Inflammatory macrophage treated with lipopolysaccharide for 4 hours (primary cell): Measurements from ENCODE around the gene EML3.
"Not testable (repeated sequence)": the region's sequence is repeated elsewhere in the genome, so short reads cannot be mapped to it uniquely, and the experiment has no call there.

ENCODE experiments used
- DNase-seq: peaks from one replicate; pipeline ENCODE4 v3.0.0-alpha.2; 2020

The EML3 gene

DNA sequence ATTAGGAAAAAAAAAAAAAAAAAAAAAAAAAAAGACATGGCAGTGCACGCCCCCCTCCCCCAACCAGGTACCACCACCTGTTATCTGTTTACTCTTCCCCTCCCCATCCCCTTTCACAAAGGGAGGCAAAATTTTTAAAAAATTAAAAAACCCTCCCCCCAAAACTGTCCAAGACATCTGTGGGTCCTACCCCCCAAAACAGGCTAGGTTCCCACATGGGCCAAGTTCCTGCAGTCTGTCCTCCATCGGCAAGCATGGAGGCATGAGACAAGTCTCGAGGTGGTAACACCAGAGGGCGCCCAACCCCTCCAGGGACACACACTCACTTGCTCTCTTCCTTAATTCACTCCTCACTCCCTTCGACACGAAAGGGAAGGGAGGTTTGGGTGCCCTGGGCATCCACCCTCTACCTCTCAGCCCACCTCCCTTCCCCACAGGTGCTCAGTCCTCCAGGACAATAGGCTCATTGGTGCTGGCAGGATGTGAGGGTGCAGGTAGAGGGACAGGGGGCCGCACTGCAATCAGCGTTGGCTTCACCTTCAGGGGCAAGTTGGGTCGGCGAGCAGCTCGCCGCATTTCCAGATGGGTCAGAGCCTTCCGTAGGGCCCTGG lies 19.0 kb downstream of the EML3 start:
- peak; percentile 83 for DNase-seq

GRCh38 chr11:62592989-62593421 lies 19.6 kb downstream of the EML3 start:
- no peak for DNase-seq

- DNase-seq = no peak
These were observed 20.3 kb downstream of the EML3 start for GRCh38 chr11:62592146-62592815.

DNA sequence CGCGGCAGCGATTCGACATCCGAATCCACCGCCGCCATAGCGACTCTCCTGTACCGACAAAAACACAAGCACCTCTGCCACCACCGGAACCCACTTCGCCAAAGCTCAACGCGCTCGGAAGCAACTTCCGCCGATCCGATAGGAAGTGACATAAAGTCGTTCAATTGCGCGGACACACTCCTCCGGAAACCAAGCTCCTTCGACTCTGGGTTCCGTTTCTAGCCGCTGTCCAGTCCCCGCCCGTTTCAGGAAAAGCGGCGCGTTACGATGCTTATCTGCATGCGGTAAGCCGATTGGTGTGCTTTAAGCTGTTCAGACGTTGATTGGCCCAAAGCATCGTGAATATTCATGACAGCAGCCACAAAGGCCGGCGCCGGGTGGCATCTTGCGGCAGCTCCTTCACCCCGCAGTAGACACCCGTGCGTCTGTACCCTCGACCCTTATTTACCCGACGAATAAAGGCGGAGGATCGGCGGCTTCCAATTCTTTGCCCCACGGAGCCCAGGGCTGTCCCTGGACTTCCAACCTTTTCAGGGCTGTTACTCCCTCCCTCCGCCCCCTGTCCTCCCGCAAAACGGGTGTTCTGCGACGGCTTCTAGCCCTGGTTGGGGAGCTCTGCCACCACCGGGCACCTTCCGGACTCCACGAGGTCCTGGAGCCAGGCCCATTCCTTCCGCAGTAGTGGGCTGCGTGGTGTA lies 21.0 kb downstream of the EML3 start, which contains the start of gene TUT1:
TUT1 (minus strand) TSS at position 76 of the 698 bp plus-strand sequence; CDS start at position 38, 38 bp downstream.
- DNase-seq = peak; percentile 99

- no peak for DNase-seq
These were observed 23.5 kb downstream of the EML3 start for GRCh38 chr11:62588966-62589637.

GRCh38 chr11:62585356-62585755 lies 27.2 kb downstream of the EML3 start:
- not testable (repeated sequence) for DNase-seq

DNA sequence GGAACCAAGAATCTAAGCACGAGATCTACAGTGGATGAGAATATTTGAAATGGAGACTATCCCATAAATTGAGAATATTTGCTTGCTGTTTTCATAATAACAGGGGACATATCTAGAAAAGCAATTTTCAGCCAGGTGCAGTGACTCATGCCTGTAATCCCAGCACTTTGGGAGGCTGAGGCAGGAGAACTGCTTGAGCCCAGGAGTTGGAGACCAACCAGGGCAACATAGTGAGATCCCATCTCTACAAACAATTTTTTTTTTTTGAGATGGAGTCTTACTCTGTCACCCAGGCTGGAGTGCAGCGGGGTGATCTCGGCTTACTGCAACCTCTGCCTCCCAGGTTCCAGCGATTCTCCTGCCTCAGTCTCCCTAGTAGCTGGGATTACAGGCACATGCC lies 30.8 kb downstream of the EML3 start:
- not testable (repeated sequence) for DNase-seq

DNA sequence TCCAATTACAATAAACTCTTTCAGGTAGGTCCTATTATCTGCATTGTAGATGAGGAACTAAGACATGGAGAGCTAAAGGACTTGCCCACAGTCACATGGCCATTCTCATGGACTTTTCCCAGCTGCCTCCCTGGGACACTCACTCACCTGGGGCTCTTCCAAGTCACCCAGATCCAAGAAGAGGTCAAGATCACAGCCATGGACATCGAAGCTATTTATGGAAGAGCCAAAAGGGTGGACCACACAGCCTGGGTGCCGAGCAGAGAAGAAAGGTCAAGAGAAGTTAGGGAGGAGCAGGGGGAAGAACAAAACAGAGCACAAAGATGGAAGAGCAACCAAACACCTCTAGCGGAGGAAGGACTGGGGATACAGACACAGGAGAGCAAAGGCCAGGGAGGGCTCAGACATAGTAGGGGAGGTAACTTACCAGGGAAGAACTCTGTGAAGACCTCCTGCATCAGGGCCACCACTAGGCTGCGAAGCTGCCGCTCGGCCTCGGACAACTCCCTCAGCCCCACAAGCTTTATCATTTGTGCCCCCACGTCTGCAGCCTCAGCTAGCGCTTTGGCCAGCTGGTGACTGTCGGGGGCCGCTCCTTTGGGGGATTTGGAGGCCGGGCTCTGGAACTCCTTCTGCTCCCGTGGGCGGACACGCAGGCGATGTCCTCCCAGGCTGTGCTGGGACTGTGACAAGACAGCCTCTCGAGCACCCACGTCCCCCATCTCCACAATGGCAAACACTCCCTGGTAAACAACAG lies 31.4 kb downstream of the EML3 start:
- DNase-seq = no peak

- DNase-seq = no peak
These were observed 33.3 kb downstream of the EML3 start for GRCh38 chr11:62579252-62579651.

DNA sequence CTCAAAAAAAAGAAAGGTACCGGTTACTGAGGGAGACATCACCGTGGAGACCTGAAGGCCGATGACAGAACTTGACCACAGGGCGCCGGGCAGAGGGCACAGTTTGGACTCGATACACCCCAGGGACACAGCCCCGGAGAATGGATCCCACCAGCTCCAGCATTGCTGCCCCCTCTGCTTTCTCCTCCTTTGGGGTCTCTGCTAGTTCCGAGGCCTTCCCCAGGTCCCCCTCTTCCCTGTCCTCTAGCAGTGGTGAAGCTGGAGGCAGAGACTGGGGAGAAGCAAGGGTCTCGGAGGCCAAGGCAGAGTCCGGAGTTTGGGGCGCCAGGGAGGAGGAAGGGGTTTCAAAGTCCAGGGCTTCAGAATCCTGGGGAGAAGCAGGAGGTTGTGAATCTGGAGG lies 34.0 kb downstream of the EML3 start:
- no peak for DNase-seq

GRCh38 chr11:62577046-62577714 lies 35.4 kb downstream of the EML3 start:
- DNase-seq = peak; percentile 91

GRCh38 chr11:62575837-62576236 lies 36.7 kb downstream of the EML3 start:
- DNase-seq = no peak

DNA sequence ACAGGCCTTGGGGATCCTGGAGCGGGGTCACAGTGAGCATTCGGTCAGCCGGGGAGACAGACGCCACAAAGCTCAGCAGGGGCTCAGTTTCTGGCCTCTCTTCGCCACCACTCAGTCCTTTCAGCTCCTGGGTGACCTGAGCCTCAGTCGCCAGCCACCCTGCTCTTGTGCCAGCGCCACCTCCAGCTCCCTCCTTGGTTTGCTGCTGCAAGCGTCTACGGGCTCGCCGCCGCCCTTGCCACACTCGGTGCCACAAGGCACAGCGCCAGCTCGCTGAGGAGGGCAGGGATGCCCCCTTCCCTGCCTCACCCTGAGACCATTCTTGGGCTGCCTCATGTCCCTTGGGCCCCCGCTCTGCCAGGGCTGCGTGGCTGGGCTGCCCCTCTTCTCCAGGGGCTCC lies 37.4 kb downstream of the EML3 start:
- DNase-seq = no peak

DNA sequence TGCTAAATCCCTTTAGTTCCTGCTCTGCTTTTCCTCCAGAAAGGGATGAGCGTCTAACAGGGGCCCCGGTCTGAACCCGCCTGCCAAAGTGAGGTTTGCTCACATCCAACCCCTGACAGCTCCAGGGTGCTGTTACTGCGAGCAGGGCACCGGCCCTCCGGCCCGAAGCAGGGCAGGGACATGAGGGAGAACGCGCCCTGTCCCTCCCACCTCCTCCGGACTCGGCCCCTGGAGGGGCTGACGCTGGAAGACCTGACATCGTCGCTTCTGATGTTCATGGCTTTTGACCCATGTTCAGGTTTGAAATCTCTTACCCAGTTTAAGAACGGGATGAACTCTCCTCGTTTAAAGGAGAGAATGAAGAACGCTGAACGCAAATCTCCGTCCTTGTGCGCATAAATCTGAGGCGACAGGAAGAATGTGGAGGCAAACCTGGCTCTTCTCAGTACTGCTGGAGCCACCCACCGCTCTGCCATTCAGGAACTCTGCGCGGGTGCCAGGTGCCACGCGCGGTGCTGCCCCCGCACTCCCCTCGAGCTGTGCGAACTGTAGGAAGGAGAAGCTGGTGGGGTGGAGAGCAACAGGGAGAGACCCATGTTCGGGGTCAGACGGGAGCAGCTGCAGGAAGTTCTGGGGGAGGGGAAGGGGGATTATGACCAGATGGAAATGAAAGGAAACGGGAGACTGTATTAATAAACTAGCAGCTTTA lies 38.1 kb downstream of the EML3 start:
- DNase-seq = peak; percentile 32

GRCh38 chr11:62573592-62574362 lies 38.8 kb downstream of the EML3 start, which contains the start of gene EEF1G:
Gene EEF1G (minus strand): TSS chr11:62573891. CDS start chr11:62573842, 49 bp downstream.
- DNase-seq = peak; percentile 100

DNA sequence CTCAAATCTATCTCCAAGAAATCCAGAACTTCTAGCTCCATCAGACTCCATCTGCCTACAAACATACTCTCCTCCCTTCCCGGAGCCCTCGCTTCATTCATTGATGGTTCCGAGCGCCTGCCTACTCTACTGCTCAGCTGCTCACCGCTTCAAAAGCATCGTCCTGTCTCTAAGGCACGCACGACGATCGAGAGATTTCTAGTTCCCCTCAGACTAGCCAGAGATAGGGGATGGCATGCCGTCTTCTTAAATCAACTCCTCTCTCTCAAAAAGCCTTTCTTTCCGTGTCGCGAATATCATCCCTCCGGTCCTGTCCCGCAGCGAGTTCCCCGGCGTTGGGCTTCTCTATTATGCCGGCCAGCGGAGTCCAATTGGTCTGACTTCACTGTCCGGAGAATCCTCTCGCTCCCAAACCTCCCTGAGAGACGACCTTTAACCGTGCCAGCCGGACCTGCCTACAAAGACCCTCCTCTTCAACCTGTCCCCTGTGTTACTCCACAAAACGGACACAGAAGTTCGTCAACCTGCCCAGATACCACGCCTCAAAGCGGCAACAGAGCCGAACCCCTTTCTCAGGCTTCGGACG lies 39.5 kb downstream of the EML3 start:
- DNase-seq = peak; percentile 28

GRCh38 chr11:62572431-62572830 lies 40.1 kb downstream of the EML3 start:
- no peak for DNase-seq

GRCh38 chr11:62571493-62571892 lies 41.1 kb downstream of the EML3 start:
- not testable (repeated sequence) for DNase-seq

DNA sequence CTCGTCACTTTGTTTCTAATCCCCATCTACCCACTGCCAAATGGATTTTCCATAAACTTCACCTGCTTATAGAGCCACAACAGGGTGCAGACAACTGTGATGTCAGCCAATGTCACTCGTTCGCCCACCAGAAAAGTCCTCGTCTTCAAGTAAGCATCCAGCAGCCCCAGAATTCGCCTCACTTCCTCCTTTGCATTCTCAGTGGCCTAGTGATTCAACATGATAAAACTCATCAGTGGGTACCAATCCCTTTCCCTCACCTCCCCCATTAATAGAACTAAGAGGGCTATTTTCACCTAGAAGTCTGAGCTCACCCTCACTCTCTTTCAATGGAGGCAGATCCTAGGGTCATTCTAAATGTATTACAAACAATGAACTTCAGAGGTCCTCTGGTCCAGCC lies 41.7 kb downstream of the EML3 start:
- DNase-seq = not testable (repeated sequence)

DNA sequence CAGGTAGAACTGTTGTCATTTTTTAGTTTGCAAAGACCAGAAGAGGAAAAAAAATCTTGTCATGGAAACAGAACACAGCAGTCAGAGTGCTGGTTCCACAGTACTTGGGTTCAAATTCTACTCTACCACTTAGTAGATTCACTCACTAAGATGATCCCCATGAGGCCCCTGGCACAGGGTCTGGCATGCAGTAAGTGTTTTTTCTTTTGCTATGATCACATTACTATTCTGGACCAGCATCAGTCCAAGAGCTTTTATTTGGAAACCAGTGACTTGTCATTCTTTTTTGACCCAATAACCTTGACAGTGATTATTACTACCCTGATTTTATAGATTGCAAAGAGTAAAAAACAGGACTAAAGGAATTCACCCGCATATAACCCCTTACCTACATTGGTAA lies 43.0 kb downstream of the EML3 start:
- DNase-seq = no peak
